HG03159 (cell line): ENCODE data around the gene MICALL2.

Experiments
- ATAC-seq: cut with Tn5 transposase; IDR thresholded peaks from one replicate; pipeline ENCODE4 v1.9.1; 2021; ENCODE audit warnings: mild to moderate bottlenecking, moderate library complexity; ENCODE audit not compliant: unreplicated experiment

MICALL2 gene

GRCh38 chr7:1419688-1420087 lies 39.6 kb downstream of the MICALL2 start:
- no peak for ATAC-seq

DNA sequence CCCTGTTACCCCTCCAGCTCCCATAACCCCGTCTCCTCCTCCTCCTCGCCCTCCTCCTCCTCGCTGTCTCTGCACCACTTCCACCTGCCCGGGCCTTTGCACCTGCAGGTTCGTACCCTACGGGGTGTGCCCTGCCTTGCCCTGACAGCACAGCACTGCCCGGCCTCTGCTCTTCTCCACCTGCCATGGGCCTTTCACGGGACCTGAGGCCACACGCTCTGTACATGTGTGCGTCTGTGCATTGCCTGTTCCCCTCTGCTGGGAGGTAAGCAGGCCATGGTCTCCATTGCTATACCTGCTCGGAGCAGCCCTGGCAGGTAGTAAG lies 40.0 kb downstream of the MICALL2 start:
- no peak for ATAC-seq

GRCh38 chr7:1418505-1419309 lies 40.6 kb downstream of the MICALL2 start:
- ATAC-seq: no peak

DNA sequence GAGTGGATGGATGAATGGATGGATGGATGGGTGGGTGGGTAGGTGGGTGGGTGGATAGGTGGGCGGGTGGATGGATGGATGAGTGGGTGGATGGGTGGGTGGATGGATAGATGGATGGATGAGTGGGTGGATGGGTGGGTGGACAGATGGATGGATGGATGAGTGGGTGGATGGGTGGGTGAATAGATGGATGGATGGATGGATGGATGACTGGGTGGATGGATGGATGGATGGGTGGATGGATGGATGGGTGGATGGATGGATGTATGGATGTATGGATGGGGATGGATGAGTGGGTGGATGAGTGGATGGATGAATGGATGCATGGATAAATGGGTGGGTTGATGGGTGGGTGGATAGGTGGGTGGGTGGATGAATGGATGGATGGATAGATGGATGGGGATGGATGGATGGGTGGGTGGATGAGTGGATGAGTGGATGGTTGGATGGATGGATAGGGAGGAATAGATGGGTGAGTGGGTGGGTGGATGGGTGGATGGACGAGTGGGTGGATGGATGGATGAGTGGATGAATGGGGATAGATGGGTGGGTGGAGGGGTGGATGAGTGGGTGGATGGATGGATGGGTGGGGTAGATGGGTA lies 43.8 kb downstream of the MICALL2 start:
- ATAC-seq: no peak

DNA sequence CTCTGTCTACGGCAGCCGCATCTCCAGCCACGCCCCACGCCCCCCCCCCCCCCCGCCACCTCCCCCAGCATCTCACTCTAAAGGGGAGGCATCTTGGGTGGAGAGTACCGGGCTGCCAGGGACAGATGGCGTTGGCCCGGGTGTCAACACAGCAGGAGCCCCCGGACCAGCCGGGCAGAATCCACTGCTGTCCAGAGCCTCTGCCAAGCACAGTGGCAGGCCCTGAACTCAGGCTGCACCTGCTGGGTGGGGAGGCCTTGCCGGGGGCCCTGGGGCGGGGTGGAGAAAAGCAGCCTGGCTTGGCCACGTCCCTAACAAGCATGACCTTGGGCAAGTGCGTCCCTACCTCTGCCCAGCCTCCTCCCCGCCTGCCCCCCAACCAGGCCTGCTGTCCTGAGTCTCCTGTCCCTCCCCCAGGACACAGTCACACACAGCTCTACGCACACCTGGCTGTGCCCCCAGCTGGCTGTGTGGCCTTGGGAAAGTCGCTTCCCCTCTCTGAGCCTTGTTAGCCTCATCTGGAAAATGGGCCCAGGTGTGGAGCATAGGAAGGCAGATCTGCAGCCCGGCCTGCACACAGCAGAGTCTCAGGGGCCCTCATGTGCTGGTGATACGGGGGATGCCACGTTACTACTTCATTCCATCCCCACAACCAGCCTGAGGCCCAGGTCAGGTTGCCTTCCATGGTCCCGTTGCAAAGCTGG lies 45.2 kb downstream of the MICALL2 start:
- ATAC-seq: no peak

DNA sequence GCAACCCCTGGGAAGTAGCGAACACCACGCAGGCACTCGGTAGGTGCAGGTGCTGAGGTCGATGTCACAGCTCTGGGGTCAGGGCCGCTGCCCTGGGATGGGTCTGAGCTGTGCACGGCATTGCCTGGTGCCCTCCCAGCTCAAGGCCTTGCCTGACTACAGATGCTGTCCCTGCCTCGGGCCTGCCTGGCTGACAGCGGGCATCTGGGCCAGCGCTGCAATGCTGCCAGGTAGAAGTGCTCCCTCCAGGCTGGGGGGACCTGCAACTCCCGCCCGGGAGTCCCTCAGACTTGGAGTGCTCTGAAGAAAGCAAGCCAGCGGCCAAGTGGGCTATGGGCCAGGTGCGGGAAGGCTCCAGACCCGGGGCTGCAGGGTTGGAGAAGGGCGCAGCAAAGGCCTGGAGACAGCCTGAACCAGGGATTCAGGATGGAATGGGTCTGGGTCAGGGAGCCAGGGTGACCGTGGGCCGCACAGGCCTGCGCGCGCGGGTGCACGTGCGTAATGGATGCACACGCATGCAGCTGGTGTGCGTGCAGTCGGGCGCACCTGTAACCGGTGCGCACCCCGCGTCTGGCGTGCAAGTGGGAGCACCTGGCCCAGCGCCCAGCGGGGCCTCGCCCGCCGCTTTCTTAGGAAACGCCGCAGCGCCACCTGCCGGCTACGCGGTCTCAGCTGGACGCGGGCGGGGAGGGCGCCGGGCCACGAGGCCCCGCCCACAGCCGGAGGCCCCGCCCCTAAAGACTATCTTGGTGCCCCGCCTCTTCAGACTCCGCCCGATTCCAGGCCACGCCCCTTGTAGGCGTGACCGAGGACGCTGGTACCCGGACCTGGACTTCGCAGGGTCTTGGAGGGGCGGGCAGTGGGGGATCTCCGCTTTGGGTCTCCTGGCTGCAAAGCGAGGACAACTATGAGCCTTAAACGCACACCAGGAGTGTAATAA lies 46.7 kb downstream of the MICALL2 start:
- peak; percentile 67 for ATAC-seq

- ATAC-seq: no peak
These were observed 47.9 kb downstream of the MICALL2 start for GRCh38 chr7:1411414-1411813.

GRCh38 chr7:1410992-1411391 lies 48.3 kb downstream of the MICALL2 start:
- ATAC-seq: no peak

- ATAC-seq: no peak
These were observed 49.7 kb downstream of the MICALL2 start for GRCh38 chr7:1409555-1409954.

- no peak for ATAC-seq
These were observed 50.8 kb downstream of the MICALL2 start for GRCh38 chr7:1408466-1408865.

- ATAC-seq: no peak
These were observed 51.4 kb downstream of the MICALL2 start for GRCh38 chr7:1407892-1408291.

GRCh38 chr7:1404898-1405548 lies 54.2 kb downstream of the MICALL2 start:
- no peak for ATAC-seq

DNA sequence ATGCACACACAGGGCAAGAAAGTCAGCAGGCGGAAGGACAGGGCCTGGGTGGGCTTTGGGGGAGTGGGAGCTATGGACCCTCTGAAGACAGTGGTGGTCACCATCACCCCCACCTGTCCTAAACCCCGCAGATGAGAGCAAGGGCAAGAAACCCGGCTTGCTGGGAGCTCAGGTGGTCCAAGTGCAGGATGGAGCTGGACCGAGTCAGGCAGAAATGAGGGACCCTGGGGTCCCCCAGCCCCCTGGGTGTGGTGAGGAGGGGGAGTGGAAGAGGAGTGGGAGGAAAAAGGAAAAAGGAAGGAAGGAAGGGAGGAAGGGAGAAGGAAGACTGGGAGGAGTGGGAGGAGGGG lies 54.8 kb downstream of the MICALL2 start:
- ATAC-seq: no peak

DNA sequence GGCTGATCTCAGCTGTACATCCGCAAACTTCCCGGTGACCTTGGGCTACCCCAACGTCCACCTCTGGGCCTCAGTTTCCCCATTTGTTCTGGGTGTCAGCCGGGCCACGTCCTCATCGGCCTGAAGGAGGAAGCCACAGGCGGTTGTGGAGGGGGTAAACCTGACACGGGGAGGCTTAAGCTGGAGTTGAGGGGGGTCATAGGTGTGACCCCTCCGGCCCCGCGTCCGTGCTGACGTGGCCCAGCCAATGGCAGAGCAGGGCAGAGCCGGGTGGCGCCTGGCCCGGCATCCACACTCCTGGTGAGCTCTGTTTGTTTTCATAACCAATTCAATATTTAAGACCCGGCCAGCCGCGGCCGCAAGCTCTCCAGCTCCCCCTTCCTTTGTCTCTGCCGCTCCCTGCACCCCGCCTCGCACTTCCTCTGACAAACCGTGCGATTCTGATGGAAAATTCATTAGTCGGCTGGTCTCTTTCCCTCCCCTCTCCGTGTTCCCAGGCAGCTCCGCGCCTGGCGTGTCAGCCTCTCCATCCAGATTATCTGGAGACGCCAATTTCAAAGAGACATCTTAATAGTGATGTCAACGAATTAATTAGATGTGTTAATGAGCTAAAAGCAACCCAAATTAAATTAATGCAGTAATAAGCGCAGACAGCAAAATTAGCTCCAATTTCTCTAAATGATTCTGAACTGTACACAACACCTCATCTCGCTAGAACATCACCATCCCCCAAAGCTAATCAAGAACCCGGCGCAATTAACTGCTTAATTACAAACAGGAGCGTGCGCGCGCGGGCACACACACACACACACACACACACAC lies 55.4 kb downstream of the MICALL2 start:
- ATAC-seq: no peak

- no peak for ATAC-seq
These were observed 56.3 kb downstream of the MICALL2 start for GRCh38 chr7:1402791-1403637.

DNA sequence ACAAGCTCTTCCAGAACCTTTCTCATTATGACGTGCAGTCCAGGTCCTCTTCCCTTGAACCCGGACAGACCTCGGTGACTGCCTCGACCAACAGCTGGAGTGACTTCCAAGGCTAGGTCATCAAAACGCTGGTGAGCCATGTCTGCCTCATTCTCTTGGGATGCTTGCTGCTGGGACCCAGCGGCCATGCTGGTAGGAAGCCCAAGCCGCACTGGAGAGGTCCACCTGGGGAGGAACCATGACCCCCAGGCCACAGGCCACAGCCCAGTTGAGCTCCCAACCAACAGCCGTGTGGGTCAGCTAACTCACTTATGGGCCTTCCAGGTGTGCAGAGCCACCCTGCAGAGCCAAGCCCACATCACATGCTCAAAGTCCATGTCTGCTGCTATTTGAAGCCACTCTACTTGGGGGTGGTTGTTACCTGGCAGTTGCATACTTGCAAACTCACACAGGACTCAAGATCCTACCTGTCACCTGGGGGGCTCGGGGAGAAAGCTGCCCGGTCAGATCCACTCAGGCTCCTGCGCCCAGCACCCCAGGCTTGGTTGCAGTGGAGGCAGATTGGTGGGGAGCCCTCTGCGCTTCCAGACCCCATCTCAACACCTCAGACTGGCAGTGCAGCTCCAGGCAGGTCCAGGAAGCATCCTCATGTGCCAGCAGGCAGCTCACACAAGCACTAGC lies 57.0 kb downstream of the MICALL2 start:
- ATAC-seq: no peak

GRCh38 chr7:1401011-1401410 lies 58.3 kb downstream of the MICALL2 start:
- ATAC-seq: no peak

GRCh38 chr7:1400371-1400770 lies 58.9 kb downstream of the MICALL2 start:
- no peak for ATAC-seq
